Prostate gland (tissue), 2 donors: ENCODE results near the gene TMEM106B.

Experiments used
- CTCF ChIP-seq, 4 experiments: fragments of 200-600 bp in 2 of 4; fragments of 450-650 bp in 2 of 4; sonication (generic) in 2 of 4; IDR thresholded peaks; 1 replicate in 3 of 4; 2 replicates in 1 of 4; pipeline ENCODE4 v1.5.1; 2016 to 2019; ENCODE audit warnings: antibody characterized with exemption in 4 of 4, mild to moderate bottlenecking in 2 of 4, moderate library complexity in 2 of 4
- POLR2A ChIP-seq: fragments of 450-650 bp; IDR thresholded peaks from one replicate; pipeline ENCODE4 v1.6.1; 2016; ENCODE audit warnings: antibody characterized with exemption, mild to moderate bottlenecking

GRCh38 chr7:12211711-12212485 is 804 bp downstream of the TMEM106B start:
- TF ChIP-seq CTCF (IDR thresholded peaks at IDR 0.05) (no peak), POLR2A (no peak)
